ENCODE results near the gene ID4. TPM values are rescaled to one million over a fixed set of nuclear protein-coding genes. Genes with fewer than 3 reads are reported as not detected.

The ID4 gene
- total RNA-seq, 1 donor from 2014 or later: 104 TPM

GRCh38 chr6:19833947-19834346 is 3.2 kb upstream of the ID4 start:
- Mint-ChIP-seq H3K9me3 (peaks cover 2% of the 10 kb centered on the region), H3K36me3 (ENCODE audit: low read depth) (peaks cover 3% of the 10 kb centered on the region), H3K4me3 (no peak overlapping the region), H3K27me3 (ENCODE audit: low read depth) (peaks cover 3% of the 10 kb centered on the region), H3K4me1 (peaks cover 26% of the 10 kb centered on the region), H3K27ac (ENCODE audit: unreplicated experiment) (no peak overlapping the region)
- TF ChIP-seq, protein P1, sequence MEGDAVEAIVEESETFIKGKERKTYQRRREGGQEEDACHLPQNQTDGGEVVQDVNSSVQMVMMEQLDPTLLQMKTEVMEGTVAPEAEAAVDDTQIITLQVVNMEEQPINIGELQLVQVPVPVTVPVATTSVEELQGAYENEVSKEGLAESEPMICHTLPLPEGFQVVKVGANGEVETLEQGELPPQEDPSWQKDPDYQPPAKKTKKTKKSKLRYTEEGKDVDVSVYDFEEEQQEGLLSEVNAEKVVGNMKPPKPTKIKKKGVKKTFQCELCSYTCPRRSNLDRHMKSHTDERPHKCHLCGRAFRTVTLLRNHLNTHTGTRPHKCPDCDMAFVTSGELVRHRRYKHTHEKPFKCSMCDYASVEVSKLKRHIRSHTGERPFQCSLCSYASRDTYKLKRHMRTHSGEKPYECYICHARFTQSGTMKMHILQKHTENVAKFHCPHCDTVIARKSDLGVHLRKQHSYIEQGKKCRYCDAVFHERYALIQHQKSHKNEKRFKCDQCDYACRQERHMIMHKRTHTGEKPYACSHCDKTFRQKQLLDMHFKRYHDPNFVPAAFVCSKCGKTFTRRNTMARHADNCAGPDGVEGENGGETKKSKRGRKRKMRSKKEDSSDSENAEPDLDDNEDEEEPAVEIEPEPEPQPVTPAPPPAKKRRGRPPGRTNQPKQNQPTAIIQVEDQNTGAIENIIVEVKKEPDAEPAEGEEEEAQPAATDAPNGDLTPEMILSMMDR (conservative IDR thresholded peaks at IDR 0.05): no peak
- no peak for DNase-seq (ENCODE audit: low read depth, low spot score)

GRCh38 chr6:19834858-19835257 is 2.3 kb upstream of the ID4 start:
- Mint-ChIP-seq H3K36me3 (ENCODE audit: low read depth) (peaks cover 7% of the 10 kb centered on the region), H3K27me3 (ENCODE audit: low read depth) (peaks cover 3% of the 10 kb centered on the region), H3K4me3 (peak overlapping the region; percentile 26), H3K27ac (ENCODE audit: unreplicated experiment) (no peak overlapping the region), H3K9me3 (no peaks in the 10 kb centered on the region), H3K4me1 (peaks cover 32% of the 10 kb centered on the region)
- TF ChIP-seq, protein P1 (conservative IDR thresholded peaks at IDR 0.05): no peak
- DNase-seq (ENCODE audit: low read depth, low spot score): no peak

DNA sequence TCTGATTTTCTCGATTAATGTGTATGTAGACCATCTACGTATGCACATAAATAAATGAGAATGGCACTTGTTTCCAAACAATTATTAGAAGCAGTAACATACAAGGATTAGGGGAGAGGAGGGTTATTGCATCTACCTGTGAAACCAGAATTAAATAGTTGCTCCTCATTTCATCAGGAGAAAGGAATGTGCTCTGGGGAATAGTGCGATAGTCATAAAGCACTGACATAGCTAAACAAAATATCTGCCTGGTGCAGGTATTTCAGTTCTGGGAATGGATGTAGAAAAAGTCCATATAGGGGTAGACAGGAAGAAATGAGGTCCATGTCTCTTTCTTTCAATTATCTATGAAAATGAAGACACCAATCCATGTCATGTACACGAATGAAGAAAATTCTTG is 1.6 kb upstream of the ID4 start:
- H3K27ac Mint-ChIP-seq (ENCODE audit: unreplicated experiment): no peak overlapping the region
- peaks cover 3% of the 10 kb centered on the region for H3K27me3 Mint-ChIP-seq (ENCODE audit: low read depth)
- DNase-seq (ENCODE audit: low read depth, low spot score): no peak
- no peaks in the 10 kb centered on the region for H3K9me3 Mint-ChIP-seq
- H3K36me3 Mint-ChIP-seq (ENCODE audit: low read depth): peaks cover 13% of the 10 kb centered on the region
- TF ChIP-seq, protein P1 (conservative IDR thresholded peaks at IDR 0.05): no peak
- H3K4me3 Mint-ChIP-seq: peak overlapping the region; percentile 92
- H3K4me1 Mint-ChIP-seq: peaks cover 36% of the 10 kb centered on the region

DNA sequence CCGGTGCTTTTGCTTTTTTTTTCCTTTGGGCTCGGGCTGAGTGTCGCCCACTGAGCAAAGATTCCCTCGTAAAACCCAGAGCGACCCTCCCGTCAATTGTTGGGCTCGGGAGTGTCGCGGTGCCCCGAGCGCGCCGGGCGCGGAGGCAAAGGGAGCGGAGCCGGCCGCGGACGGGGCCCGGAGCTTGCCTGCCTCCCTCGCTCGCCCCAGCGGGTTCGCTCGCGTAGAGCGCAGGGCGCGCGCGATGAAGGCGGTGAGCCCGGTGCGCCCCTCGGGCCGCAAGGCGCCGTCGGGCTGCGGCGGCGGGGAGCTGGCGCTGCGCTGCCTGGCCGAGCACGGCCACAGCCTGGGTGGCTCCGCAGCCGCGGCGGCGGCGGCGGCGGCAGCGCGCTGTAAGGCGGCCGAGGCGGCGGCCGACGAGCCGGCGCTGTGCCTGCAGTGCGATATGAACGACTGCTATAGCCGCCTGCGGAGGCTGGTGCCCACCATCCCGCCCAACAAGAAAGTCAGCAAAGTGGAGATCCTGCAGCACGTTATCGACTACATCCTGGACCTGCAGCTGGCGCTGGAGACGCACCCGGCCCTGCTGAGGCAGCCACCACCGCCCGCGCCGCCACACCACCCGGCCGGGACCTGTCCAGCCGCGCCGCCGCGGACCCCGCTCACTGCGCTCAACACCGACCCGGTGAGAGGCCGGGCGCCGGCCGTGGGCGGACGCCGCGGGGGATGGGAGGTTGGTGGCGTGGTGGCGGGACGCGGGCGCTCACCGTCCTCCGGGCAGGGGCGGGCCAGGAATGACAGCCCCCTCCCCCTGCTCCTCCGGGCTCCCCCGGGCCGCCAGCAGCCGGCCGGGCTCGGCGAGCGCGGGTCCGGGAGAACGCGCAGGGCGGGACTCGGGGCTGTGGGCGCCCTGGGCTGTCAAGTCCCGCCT is 606 bp downstream of the ID4 start:
- Mint-ChIP-seq H3K27ac (ENCODE audit: unreplicated experiment) (peak overlapping the region; percentile 64), H3K4me1 (peaks cover 52% of the 10 kb centered on the region), H3K36me3 (ENCODE audit: low read depth) (peaks cover 14% of the 10 kb centered on the region), H3K27me3 (ENCODE audit: low read depth) (peaks cover 3% of the 10 kb centered on the region), H3K9me3 (no peaks in the 10 kb centered on the region), H3K4me3 (peak overlapping the region; percentile 98)
- TF ChIP-seq, protein P1 (conservative IDR thresholded peaks at IDR 0.05): no peak
- peak; percentile 36 for DNase-seq (ENCODE audit: low read depth, low spot score)

GRCh38 chr6:19838442-19839236 is 1.5 kb downstream of the ID4 start:
- Mint-ChIP-seq H3K9me3 (no peaks in the 10 kb centered on the region), H3K36me3 (ENCODE audit: low read depth) (peaks cover 14% of the 10 kb centered on the region), H3K4me3 (peak overlapping the region; percentile 98), H3K27me3 (ENCODE audit: low read depth) (peaks cover 3% of the 10 kb centered on the region), H3K4me1 (peaks cover 57% of the 10 kb centered on the region), H3K27ac (ENCODE audit: unreplicated experiment) (peak overlapping the region; percentile 88)
- peak; percentile 37 for DNase-seq (ENCODE audit: low read depth, low spot score)
- TF ChIP-seq, protein P1 (conservative IDR thresholded peaks at IDR 0.05): no peak

Data from neural crest cell (in vitro differentiated cells).